H1 (cell line): ENCODE data around the gene ZNF394. TPM values are rescaled to one million over a fixed set of nuclear protein-coding genes. Genes with fewer than 3 reads are reported as not detected.

ENCODE experiments used
- BRCA1 ChIP-seq: IDR thresholded peaks from 2 replicates; pipeline ENCODE4 v1.6.1; 2012; ENCODE audit warnings: low read depth, low read length, improper control_type of control experiment
- CHD7 ChIP-seq: fragments of 300-600 bp; sonication (generic); IDR thresholded peaks from 2 replicates; pipeline ENCODE4 v1.7.1; 2012; ENCODE audit warnings: low read length, moderate library complexity, mild to moderate bottlenecking, inconsistent platforms; ENCODE audit not compliant: insufficient replicate concordance
- CTBP2 ChIP-seq: IDR thresholded peaks from 2 replicates; pipeline ENCODE4 v1.7.0; 2011; ENCODE audit warnings: borderline replicate concordance, mild to moderate bottlenecking, moderate library complexity, mixed read lengths, low read length; ENCODE audit not compliant: insufficient read depth, insufficient read length
- KDM1A ChIP-seq: fragments of 200-600, 300-600 bp; sonication (generic); IDR thresholded peaks from 2 replicates; pipeline ENCODE4 v1.7.1; 2016; ENCODE audit warnings: mild to moderate bottlenecking, low read length, borderline replicate concordance
- TBP ChIP-seq: IDR thresholded peaks from 2 replicates; pipeline ENCODE4 v1.6.1; 2011; ENCODE audit warnings: low read depth, low read length, improper control_type of control experiment
- polyA plus RNA-seq, 7 experiments: library from polyadenylated mRNA; depleted of rRNA in 3 of 7; stranded (reverse) in 5 of 7; unstranded in 2 of 7; fragments of >200 nt in 5 of 7; fragments of 200-250 nt in 2 of 7; gene quantifications; 1 replicate in 5 of 7; 2 replicates in 1 of 7; 4 replicates in 1 of 7; pipeline versions ENCODE4 v1.2.1 to v1.2.3, GENCODE V29; 2011 to 2013; ENCODE audit warnings: missing spikeins in 2 of 7, mixed read lengths in 2 of 7
- total RNA-seq: library from RNA; stranded (reverse); fragmentation: NEBNext Ultra II Directional; extraction: Animal tissue kit (Norgen Biotek cat#: 25700); gene quantifications from 2 replicates; pipeline ENCODE4 v1.2.1, GENCODE V29; 2021
- TF ChIP-seq, protein P1 (sequence below): IDR thresholded peaks from 2 replicates; pipeline ENCODE4 v1.6.1; 2012; ENCODE audit warnings: inconsistent platforms

ZNF394 gene
- total and polyA plus RNA-seq, 2 of the 8 experiments (the other 6 are each of a cell fraction or from before 2014, with no cell fraction given) = 6.6 to 19.3 TPM

DNA sequence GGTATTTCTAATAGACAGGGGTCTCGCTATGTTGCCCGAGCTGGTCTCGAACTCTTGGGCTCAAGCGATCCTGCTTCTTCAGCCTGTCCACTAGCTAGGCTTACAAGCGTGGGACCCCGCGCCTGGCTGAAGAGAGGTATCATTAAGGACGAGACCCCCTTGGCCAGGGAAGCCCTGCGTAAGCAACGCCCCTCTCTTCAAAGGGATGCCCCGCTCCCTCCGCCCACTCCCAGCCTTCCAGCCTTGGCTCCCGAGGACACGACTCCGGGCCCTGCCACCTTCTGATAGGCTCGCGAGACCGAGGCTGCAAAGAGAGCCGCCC, 4.2 kb upstream of the ZNF394 start (continued):
- TF ChIP-seq CHD7 (no peak), BRCA1 (0 out of 2 replicates have a peak, but pooled peaks have one; percentile 66), KDM1A (peak; percentile 63; the same call in 1 of the 2 replicates), TBP (peak; percentile 50; the same call in 1 of the 2 replicates), CTBP2 (no peak)
- TF ChIP-seq, protein P1, sequence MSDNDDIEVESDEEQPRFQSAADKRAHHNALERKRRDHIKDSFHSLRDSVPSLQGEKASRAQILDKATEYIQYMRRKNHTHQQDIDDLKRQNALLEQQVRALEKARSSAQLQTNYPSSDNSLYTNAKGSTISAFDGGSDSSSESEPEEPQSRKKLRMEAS = 0 out of 2 replicates have a peak, but pooled peaks have one; percentile 15
